ENCODE measurements around the gene ABHD10.

ABHD10 gene

GRCh38 chr3:111952086-111952485 lies 26.7 kb upstream of the ABHD10 start:
- Histone ChIP-seq H3K4me1 (ENCODE audit: low read depth, poor library complexity, severe bottlenecking) (no peaks in the 10 kb centered on the region), H2AFZ (ENCODE audit: low read depth) (no peak overlapping the region), H3K4me2 (no peak overlapping the region), H3K36me3 (ENCODE audit: insufficient read depth) (no peaks in the 10 kb centered on the region), H3K4me3 (IDR thresholded peaks at IDR 0.05; ENCODE audit: insufficient read depth, low read depth, low read length) (no peak overlapping the region), H3K27ac (no peak overlapping the region), H3K9ac (no peak overlapping the region), H4K20me1 (ENCODE audit: insufficient read depth) (no peaks in the 10 kb centered on the region), H3K79me2 (ENCODE audit: insufficient read depth, low read depth) (no peaks in the 10 kb centered on the region), H3K27me3 (ENCODE audit: insufficient read depth, low read depth) (no peaks in the 10 kb centered on the region)
- TF ChIP-seq CTCF (conservative IDR thresholded peaks at IDR 0.05; ENCODE audit: low read depth, low read length): no peak

GRCh38 chr3:111952866-111953450 lies 25.9 kb upstream of the ABHD10 start:
- no peak overlapping the region for H3K4me3 ChIP-seq (IDR thresholded peaks at IDR 0.05; ENCODE audit: insufficient read depth, low read depth, low read length)

GRCh38 chr3:111954228-111954990 lies 24.4 kb upstream of the ABHD10 start:
- Histone ChIP-seq H3K27me3 (ENCODE audit: insufficient read depth, low read depth) (no peaks in the 10 kb centered on the region), H3K4me3 (IDR thresholded peaks at IDR 0.05; ENCODE audit: insufficient read depth, low read depth, low read length) (no peak overlapping the region), H4K20me1 (ENCODE audit: insufficient read depth) (no peaks in the 10 kb centered on the region), H3K36me3 (ENCODE audit: insufficient read depth) (no peaks in the 10 kb centered on the region), H3K4me2 (no peak overlapping the region), H3K79me2 (ENCODE audit: insufficient read depth, low read depth) (no peaks in the 10 kb centered on the region), H3K4me1 (ENCODE audit: low read depth, poor library complexity, severe bottlenecking) (no peaks in the 10 kb centered on the region), H2AFZ (ENCODE audit: low read depth) (no peak overlapping the region), H3K27ac (no peak overlapping the region), H3K9ac (no peak overlapping the region)
- no peak for TF ChIP-seq CTCF (conservative IDR thresholded peaks at IDR 0.05; ENCODE audit: low read depth, low read length)

More at GRCh38 chr3:111952866-111953450, 25.9 kb upstream of the ABHD10 start:
- Histone ChIP-seq H3K27me3 (ENCODE audit: insufficient read depth, low read depth) (no peaks in the 10 kb centered on the region), H3K4me1 (ENCODE audit: low read depth, poor library complexity, severe bottlenecking) (no peaks in the 10 kb centered on the region), H3K4me2 (no peak overlapping the region), H3K79me2 (ENCODE audit: insufficient read depth, low read depth) (no peaks in the 10 kb centered on the region), H2AFZ (ENCODE audit: low read depth) (no peak overlapping the region), H3K9ac (no peak overlapping the region), H3K36me3 (ENCODE audit: insufficient read depth) (no peaks in the 10 kb centered on the region), H4K20me1 (ENCODE audit: insufficient read depth) (no peaks in the 10 kb centered on the region), H3K27ac (no peak overlapping the region)
- TF ChIP-seq CTCF (conservative IDR thresholded peaks at IDR 0.05; ENCODE audit: low read depth, low read length): no peak

- TF ChIP-seq CTCF (conservative IDR thresholded peaks at IDR 0.05; ENCODE audit: low read depth, low read length): no peak
- Histone ChIP-seq H3K27me3 (ENCODE audit: insufficient read depth, low read depth) (no peaks in the 10 kb centered on the region), H3K36me3 (ENCODE audit: insufficient read depth) (no peaks in the 10 kb centered on the region)
Measured at GRCh38 chr3:111955876-111956275, 22.9 kb upstream of the ABHD10 start.

More at GRCh38 chr3:111955876-111956275, 22.9 kb upstream of the ABHD10 start:
- no peaks in the 10 kb centered on the region for H3K79me2 ChIP-seq (ENCODE audit: insufficient read depth, low read depth)
- no peak overlapping the region for H2AFZ ChIP-seq (ENCODE audit: low read depth)
- no peak overlapping the region for H3K27ac ChIP-seq
- H3K4me2 ChIP-seq: no peak overlapping the region
- H3K4me1 ChIP-seq (ENCODE audit: low read depth, poor library complexity, severe bottlenecking): no peaks in the 10 kb centered on the region
- no peak overlapping the region for H3K9ac ChIP-seq
- H4K20me1 ChIP-seq (ENCODE audit: insufficient read depth): no peaks in the 10 kb centered on the region
- H3K4me3 ChIP-seq (IDR thresholded peaks at IDR 0.05; ENCODE audit: insufficient read depth, low read depth, low read length): no peak overlapping the region

All from KMS-11 (cell line).